Measurements from ENCODE around the gene CDH8. TPM values are rescaled to one million over a fixed set of nuclear protein-coding genes. Genes with fewer than 3 reads are reported as not detected.
A peak's percentile ranks its signal among the peaks of the same experiment; 100 is the strongest.

Gene CDH8
- total RNA-seq, 1 experiment from 2014 or later, result 11.1 TPM

DNA sequence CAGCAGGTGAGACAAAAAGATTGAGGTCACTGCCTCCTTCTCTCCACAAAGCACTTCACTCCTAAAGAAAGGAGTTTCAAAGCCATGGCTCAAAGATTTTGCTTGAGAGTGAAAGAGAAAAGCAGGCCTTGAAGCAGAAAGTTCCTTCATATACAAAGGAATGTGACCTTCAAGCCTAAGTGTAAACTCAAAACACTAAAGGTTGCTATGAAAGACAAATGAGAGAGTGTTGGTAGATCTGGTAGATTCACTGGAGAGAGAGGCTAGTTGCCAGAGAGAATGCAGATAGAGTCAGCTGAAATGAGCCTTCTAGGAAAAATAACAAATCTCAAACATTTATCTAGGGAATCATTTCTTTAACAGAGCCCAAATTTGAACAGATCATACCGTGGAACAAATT, 305.2 kb downstream of the CDH8 start:
- ATAC-seq (peak; percentile 71), DNase-seq (ENCODE audit: low spot score) (no peak)
- POLR2A ChIA-PET, result no interaction called here
- Mint-ChIP-seq H3K9me3 (peaks cover 10% of the 10 kb centered on the region), H3K27me3 (ENCODE audit: low read depth) (no peaks in the 10 kb centered on the region), H3K36me3 (no peaks in the 10 kb centered on the region), H3K4me1 (peaks cover 42% of the 10 kb centered on the region), H3K4me3 (no peak overlapping the region), H3K27ac (peak overlapping the region; percentile 93)
- CTCF ChIA-PET, result no interaction called here
- TF ChIP-seq ZNF671 (CRISPR knock-in tag; IDR thresholded peaks at IDR 0.05) (no peak), RELA (CRISPR knock-in tag; IDR thresholded peaks at IDR 0.05; ENCODE audit: borderline replicate concordance) (no peak), KAT7 (CRISPR knock-in tag; IDR thresholded peaks at IDR 0.05; ENCODE audit: borderline replicate concordance) (no peak), SMAD3 (CRISPR knock-in tag; IDR thresholded peaks at IDR 0.05; ENCODE audit: borderline replicate concordance) (no peak), TEAD4 (CRISPR knock-in tag; IDR thresholded peaks at IDR 0.05) (no peak), CBFB (CRISPR knock-in tag; IDR thresholded peaks at IDR 0.05; ENCODE audit: low read depth) (no peak), MYBL2 (CRISPR knock-in tag; IDR thresholded peaks at IDR 0.05) (no peak)
- TF ChIP-seq, protein P1, sequence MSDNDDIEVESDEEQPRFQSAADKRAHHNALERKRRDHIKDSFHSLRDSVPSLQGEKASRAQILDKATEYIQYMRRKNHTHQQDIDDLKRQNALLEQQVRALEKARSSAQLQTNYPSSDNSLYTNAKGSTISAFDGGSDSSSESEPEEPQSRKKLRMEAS (CRISPR knock-in tag; IDR thresholded peaks at IDR 0.05), result no peak
- TF ChIP-seq, protein P2, sequence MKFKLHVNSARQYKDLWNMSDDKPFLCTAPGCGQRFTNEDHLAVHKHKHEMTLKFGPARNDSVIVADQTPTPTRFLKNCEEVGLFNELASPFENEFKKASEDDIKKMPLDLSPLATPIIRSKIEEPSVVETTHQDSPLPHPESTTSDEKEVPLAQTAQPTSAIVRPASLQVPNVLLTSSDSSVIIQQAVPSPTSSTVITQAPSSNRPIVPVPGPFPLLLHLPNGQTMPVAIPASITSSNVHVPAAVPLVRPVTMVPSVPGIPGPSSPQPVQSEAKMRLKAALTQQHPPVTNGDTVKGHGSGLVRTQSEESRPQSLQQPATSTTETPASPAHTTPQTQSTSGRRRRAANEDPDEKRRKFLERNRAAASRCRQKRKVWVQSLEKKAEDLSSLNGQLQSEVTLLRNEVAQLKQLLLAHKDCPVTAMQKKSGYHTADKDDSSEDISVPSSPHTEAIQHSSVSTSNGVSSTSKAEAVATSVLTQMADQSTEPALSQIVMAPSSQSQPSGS (CRISPR knock-in tag; IDR thresholded peaks at IDR 0.05; ENCODE audit: borderline replicate concordance, low read depth), result no peak
- TF ChIP-seq, protein P3, sequence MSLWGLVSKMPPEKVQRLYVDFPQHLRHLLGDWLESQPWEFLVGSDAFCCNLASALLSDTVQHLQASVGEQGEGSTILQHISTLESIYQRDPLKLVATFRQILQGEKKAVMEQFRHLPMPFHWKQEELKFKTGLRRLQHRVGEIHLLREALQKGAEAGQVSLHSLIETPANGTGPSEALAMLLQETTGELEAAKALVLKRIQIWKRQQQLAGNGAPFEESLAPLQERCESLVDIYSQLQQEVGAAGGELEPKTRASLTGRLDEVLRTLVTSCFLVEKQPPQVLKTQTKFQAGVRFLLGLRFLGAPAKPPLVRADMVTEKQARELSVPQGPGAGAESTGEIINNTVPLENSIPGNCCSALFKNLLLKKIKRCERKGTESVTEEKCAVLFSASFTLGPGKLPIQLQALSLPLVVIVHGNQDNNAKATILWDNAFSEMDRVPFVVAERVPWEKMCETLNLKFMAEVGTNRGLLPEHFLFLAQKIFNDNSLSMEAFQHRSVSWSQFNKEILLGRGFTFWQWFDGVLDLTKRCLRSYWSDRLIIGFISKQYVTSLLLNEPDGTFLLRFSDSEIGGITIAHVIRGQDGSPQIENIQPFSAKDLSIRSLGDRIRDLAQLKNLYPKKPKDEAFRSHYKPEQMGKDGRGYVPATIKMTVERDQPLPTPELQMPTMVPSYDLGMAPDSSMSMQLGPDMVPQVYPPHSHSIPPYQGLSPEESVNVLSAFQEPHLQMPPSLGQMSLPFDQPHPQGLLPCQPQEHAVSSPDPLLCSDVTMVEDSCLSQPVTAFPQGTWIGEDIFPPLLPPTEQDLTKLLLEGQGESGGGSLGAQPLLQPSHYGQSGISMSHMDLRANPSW (CRISPR knock-in tag; conservative IDR thresholded peaks at IDR 0.05; ENCODE audit: low read depth), result no peak
- TF ChIP-seq, protein P4, sequence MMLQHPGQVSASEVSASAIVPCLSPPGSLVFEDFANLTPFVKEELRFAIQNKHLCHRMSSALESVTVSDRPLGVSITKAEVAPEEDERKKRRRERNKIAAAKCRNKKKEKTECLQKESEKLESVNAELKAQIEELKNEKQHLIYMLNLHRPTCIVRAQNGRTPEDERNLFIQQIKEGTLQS (CRISPR knock-in tag; conservative IDR thresholded peaks at IDR 0.05), result no peak
- TF ChIP-seq, protein P5, sequence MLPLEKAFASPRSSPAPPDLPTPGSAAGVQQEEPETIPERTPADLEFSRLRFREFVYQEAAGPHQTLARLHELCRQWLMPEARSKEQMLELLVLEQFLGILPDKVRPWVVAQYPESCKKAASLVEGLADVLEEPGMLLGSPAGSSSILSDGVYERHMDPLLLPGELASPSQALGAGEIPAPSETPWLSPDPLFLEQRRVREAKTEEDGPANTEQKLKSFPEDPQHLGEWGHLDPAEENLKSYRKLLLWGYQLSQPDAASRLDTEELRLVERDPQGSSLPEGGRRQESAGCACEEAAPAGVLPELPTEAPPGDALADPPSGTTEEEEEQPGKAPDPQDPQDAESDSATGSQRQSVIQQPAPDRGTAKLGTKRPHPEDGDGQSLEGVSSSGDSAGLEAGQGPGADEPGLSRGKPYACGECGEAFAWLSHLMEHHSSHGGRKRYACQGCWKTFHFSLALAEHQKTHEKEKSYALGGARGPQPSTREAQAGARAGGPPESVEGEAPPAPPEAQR (CRISPR knock-in tag; IDR thresholded peaks at IDR 0.05), result no peak
- TF ChIP-seq, protein P6, sequence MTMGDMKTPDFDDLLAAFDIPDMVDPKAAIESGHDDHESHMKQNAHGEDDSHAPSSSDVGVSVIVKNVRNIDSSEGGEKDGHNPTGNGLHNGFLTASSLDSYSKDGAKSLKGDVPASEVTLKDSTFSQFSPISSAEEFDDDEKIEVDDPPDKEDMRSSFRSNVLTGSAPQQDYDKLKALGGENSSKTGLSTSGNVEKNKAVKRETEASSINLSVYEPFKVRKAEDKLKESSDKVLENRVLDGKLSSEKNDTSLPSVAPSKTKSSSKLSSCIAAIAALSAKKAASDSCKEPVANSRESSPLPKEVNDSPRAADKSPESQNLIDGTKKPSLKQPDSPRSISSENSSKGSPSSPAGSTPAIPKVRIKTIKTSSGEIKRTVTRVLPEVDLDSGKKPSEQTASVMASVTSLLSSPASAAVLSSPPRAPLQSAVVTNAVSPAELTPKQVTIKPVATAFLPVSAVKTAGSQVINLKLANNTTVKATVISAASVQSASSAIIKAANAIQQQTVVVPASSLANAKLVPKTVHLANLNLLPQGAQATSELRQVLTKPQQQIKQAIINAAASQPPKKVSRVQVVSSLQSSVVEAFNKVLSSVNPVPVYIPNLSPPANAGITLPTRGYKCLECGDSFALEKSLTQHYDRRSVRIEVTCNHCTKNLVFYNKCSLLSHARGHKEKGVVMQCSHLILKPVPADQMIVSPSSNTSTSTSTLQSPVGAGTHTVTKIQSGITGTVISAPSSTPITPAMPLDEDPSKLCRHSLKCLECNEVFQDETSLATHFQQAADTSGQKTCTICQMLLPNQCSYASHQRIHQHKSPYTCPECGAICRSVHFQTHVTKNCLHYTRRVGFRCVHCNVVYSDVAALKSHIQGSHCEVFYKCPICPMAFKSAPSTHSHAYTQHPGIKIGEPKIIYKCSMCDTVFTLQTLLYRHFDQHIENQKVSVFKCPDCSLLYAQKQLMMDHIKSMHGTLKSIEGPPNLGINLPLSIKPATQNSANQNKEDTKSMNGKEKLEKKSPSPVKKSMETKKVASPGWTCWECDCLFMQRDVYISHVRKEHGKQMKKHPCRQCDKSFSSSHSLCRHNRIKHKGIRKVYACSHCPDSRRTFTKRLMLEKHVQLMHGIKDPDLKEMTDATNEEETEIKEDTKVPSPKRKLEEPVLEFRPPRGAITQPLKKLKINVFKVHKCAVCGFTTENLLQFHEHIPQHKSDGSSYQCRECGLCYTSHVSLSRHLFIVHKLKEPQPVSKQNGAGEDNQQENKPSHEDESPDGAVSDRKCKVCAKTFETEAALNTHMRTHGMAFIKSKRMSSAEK (CRISPR knock-in tag; IDR thresholded peaks at IDR 0.05; ENCODE audit: borderline replicate concordance), result no peak
- TF ChIP-seq, protein P7, sequence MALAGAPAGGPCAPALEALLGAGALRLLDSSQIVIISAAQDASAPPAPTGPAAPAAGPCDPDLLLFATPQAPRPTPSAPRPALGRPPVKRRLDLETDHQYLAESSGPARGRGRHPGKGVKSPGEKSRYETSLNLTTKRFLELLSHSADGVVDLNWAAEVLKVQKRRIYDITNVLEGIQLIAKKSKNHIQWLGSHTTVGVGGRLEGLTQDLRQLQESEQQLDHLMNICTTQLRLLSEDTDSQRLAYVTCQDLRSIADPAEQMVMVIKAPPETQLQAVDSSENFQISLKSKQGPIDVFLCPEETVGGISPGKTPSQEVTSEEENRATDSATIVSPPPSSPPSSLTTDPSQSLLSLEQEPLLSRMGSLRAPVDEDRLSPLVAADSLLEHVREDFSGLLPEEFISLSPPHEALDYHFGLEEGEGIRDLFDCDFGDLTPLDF (CRISPR knock-in tag; IDR thresholded peaks at IDR 0.05), result no peak
- TF ChIP-seq, protein P8, sequence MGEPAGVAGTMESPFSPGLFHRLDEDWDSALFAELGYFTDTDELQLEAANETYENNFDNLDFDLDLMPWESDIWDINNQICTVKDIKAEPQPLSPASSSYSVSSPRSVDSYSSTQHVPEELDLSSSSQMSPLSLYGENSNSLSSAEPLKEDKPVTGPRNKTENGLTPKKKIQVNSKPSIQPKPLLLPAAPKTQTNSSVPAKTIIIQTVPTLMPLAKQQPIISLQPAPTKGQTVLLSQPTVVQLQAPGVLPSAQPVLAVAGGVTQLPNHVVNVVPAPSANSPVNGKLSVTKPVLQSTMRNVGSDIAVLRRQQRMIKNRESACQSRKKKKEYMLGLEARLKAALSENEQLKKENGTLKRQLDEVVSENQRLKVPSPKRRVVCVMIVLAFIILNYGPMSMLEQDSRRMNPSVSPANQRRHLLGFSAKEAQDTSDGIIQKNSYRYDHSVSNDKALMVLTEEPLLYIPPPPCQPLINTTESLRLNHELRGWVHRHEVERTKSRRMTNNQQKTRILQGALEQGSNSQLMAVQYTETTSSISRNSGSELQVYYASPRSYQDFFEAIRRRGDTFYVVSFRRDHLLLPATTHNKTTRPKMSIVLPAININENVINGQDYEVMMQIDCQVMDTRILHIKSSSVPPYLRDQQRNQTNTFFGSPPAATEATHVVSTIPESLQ (CRISPR knock-in tag; IDR thresholded peaks at IDR 0.05), result no peak
